Measurements from ENCODE around the gene SNX5.
A peak's percentile ranks its signal among the peaks of the same experiment; 100 is the strongest.

The SNX5 gene

GRCh38 chr20:17910828-17911294 is 57.7 kb downstream of the SNX5 start:
- no peak for DNase-seq

GRCh38 chr20:17909869-17910321 is 58.7 kb downstream of the SNX5 start:
- DNase-seq, result no peak

- no peak for DNase-seq
These were observed 63.0 kb downstream of the SNX5 start for GRCh38 chr20:17905544-17905943.

GRCh38 chr20:17904027-17904426 is 64.6 kb downstream of the SNX5 start:
- DNase-seq, result no peak

GRCh38 chr20:17902531-17903083 is 66.0 kb downstream of the SNX5 start:
- DNase-seq, result no peak

- no peak for DNase-seq
These were observed 66.6 kb downstream of the SNX5 start for GRCh38 chr20:17901971-17902370.

- DNase-seq, result peak; percentile 35
These were observed 70.0 kb downstream of the SNX5 start for GRCh38 chr20:17898548-17898994.

- no peak for DNase-seq
These were observed 70.9 kb downstream of the SNX5 start for GRCh38 chr20:17897566-17898307.

- DNase-seq, result no peak
These were observed 71.7 kb downstream of the SNX5 start for GRCh38 chr20:17896771-17897369.

- no peak for DNase-seq
These were observed 72.3 kb downstream of the SNX5 start for GRCh38 chr20:17896193-17896723.

GRCh38 chr20:17895641-17896171 is 72.9 kb downstream of the SNX5 start:
- no peak for DNase-seq

GRCh38 chr20:17893445-17893844 is 75.1 kb downstream of the SNX5 start:
- DNase-seq, result no peak

- DNase-seq, result no peak
These were observed 76.2 kb downstream of the SNX5 start for GRCh38 chr20:17892189-17892938.

All from activated CD4-positive, alpha-beta T cell treated with anti-CD3 and anti-CD28 coated beads for 1 hour (primary cell).